Measurements from ENCODE around the gene SCMH1. TPM values are rescaled to one million over a fixed set of nuclear protein-coding genes. Genes with fewer than 3 reads are reported as not detected.

SCMH1 gene
- total RNA-seq, 4 donors from 2014 or later: 45.6 to 102 (median 82.5) TPM

GRCh38 chr1:41078193-41078592 lies 163.9 kb downstream of the SCMH1 start:
- Histone ChIP-seq H3K4me3 (no peak overlapping the region), H3K36me3 (peaks cover 0 to 18% of the 10 kb centered on the region in 2 donors), H3K27me3 (no peaks in the 10 kb centered on the region), H3K4me1 (no peaks in the 10 kb centered on the region), H3K9me3 (no peaks in the 10 kb centered on the region), H3K27ac (no peak overlapping the region)
- no peak for ATAC-seq
- WGBS, 2 donors (ENCODE audit: low coverage in 1 of 2): 94 to 95% methylated on average over 2 to 3 of the region's 3 CpGs
- no peak for TF ChIP-seq CTCF (IDR thresholded peaks at IDR 0.05)
- no peak for TF ChIP-seq POLR2AphosphoS5 (IDR thresholded peaks at IDR 0.05)
- no peak for TF ChIP-seq EP300 (IDR thresholded peaks at IDR 0.05)
- TF ChIP-seq POLR2A (IDR thresholded peaks at IDR 0.05): no peak

- no peak for ATAC-seq
- Histone ChIP-seq H3K4me3 (no peak overlapping the region), H3K9me3 (no peaks in the 10 kb centered on the region), H3K4me1 (no peaks in the 10 kb centered on the region), H3K27me3 (no peaks in the 10 kb centered on the region), H3K36me3 (peaks cover 0 to 51% of the 10 kb centered on the region in 2 donors), H3K27ac (no peak overlapping the region)
- no peak for TF ChIP-seq CTCF (IDR thresholded peaks at IDR 0.05)
- no peak for TF ChIP-seq EP300 (IDR thresholded peaks at IDR 0.05)
- no peak for TF ChIP-seq POLR2A (IDR thresholded peaks at IDR 0.05)
- TF ChIP-seq POLR2AphosphoS5 (IDR thresholded peaks at IDR 0.05): no peak
Observed at GRCh38 chr1:41073971-41074370, 168.1 kb downstream of the SCMH1 start.

GRCh38 chr1:41072051-41072450 lies 170.1 kb downstream of the SCMH1 start:
- TF ChIP-seq POLR2AphosphoS5 (IDR thresholded peaks at IDR 0.05) (no peak), EP300 (IDR thresholded peaks at IDR 0.05) (no peak), CTCF (IDR thresholded peaks at IDR 0.05) (no peak), POLR2A (IDR thresholded peaks at IDR 0.05) (no peak)
- H3K9me3 ChIP-seq: no peaks in the 10 kb centered on the region
- H3K4me1 ChIP-seq: no peaks in the 10 kb centered on the region
- H3K27me3 ChIP-seq: no peaks in the 10 kb centered on the region
- peaks cover 0 to 68% of the 10 kb centered on the region in 2 donors for H3K36me3 ChIP-seq
- 80 to 100% methylated on average over 1 of the region's 1 CpG for WGBS, 2 donors (ENCODE audit: low coverage in 1 of 2)
- no peak overlapping the region for H3K4me3 ChIP-seq
- no peak for ATAC-seq
- no peak overlapping the region for H3K27ac ChIP-seq

- Histone ChIP-seq H3K4me3 (no peak overlapping the region), H3K4me1 (no peaks in the 10 kb centered on the region), H3K36me3 (peaks cover 0 to 88% of the 10 kb centered on the region in 2 donors), H3K27me3 (no peaks in the 10 kb centered on the region), H3K27ac (no peak overlapping the region), H3K9me3 (no peaks in the 10 kb centered on the region)
- TF ChIP-seq POLR2AphosphoS5 (IDR thresholded peaks at IDR 0.05) (no peak), EP300 (IDR thresholded peaks at IDR 0.05) (no peak), CTCF (IDR thresholded peaks at IDR 0.05) (no peak), POLR2A (IDR thresholded peaks at IDR 0.05) (no peak)
- no peak for ATAC-seq
- 90 to 94% methylated on average over 5 of the region's 5 CpGs for WGBS, 2 donors (ENCODE audit: low coverage in 1 of 2)
Observed at GRCh38 chr1:41056907-41057306, 185.2 kb downstream of the SCMH1 start.

GRCh38 chr1:41053316-41053715 lies 188.8 kb downstream of the SCMH1 start:
- Histone ChIP-seq H3K4me3 (no peak overlapping the region), H3K36me3 (peaks cover 0 to 87% of the 10 kb centered on the region in 2 donors), H3K27me3 (no peaks in the 10 kb centered on the region), H3K9me3 (no peaks in the 10 kb centered on the region), H3K4me1 (no peaks in the 10 kb centered on the region), H3K27ac (no peak overlapping the region)
- TF ChIP-seq POLR2AphosphoS5 (IDR thresholded peaks at IDR 0.05) (no peak), POLR2A (IDR thresholded peaks at IDR 0.05) (no peak), EP300 (IDR thresholded peaks at IDR 0.05) (no peak), CTCF (IDR thresholded peaks at IDR 0.05) (no peak)
- no peak for ATAC-seq
- WGBS, 2 donors (ENCODE audit: low coverage in 1 of 2): 82% methylated on average over 2 of the region's 2 CpGs; no CpG with 5 or more reads in 1 of the 2 donors

Measured in gastroesophageal sphincter (tissue), 4 donors.